GM12875 (cell line): ENCODE measurements around the gene TBX2.

ENCODE experiments used
- H3K4me3 ChIP-seq: one replicate; pipeline ENCODE4 v1.5.1; 2011; ENCODE audit warnings: low read depth, low read length, control low read depth
- TF ChIP-seq, protein P1 (sequence below): IDR thresholded peaks from 2 replicates; pipeline ENCODE4 v1.5.1; 2011; ENCODE audit warnings: low read depth, mild to moderate bottlenecking, control low read depth, inconsistent platforms, low read length, moderate library complexity, borderline replicate concordance; ENCODE audit not compliant: insufficient read depth

TBX2 gene

GRCh38 chr17:61414141-61414935, 14.7 kb downstream of the TBX2 start:
- TF ChIP-seq, protein P1, sequence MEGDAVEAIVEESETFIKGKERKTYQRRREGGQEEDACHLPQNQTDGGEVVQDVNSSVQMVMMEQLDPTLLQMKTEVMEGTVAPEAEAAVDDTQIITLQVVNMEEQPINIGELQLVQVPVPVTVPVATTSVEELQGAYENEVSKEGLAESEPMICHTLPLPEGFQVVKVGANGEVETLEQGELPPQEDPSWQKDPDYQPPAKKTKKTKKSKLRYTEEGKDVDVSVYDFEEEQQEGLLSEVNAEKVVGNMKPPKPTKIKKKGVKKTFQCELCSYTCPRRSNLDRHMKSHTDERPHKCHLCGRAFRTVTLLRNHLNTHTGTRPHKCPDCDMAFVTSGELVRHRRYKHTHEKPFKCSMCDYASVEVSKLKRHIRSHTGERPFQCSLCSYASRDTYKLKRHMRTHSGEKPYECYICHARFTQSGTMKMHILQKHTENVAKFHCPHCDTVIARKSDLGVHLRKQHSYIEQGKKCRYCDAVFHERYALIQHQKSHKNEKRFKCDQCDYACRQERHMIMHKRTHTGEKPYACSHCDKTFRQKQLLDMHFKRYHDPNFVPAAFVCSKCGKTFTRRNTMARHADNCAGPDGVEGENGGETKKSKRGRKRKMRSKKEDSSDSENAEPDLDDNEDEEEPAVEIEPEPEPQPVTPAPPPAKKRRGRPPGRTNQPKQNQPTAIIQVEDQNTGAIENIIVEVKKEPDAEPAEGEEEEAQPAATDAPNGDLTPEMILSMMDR: no peak
- H3K4me3 ChIP-seq: no peak overlapping the region

GRCh38 chr17:61414936-61415251, 15.3 kb downstream of the TBX2 start:
- TF ChIP-seq, protein P1: no peak
- no peak overlapping the region for H3K4me3 ChIP-seq

- H3K4me3 ChIP-seq: no peak overlapping the region
- TF ChIP-seq, protein P1: no peak
Measured at GRCh38 chr17:61415374-61416210, 15.9 kb downstream of the TBX2 start.

GRCh38 chr17:61416211-61416539, 16.5 kb downstream of the TBX2 start:
- no peak overlapping the region for H3K4me3 ChIP-seq
- TF ChIP-seq, protein P1: no peak

DNA sequence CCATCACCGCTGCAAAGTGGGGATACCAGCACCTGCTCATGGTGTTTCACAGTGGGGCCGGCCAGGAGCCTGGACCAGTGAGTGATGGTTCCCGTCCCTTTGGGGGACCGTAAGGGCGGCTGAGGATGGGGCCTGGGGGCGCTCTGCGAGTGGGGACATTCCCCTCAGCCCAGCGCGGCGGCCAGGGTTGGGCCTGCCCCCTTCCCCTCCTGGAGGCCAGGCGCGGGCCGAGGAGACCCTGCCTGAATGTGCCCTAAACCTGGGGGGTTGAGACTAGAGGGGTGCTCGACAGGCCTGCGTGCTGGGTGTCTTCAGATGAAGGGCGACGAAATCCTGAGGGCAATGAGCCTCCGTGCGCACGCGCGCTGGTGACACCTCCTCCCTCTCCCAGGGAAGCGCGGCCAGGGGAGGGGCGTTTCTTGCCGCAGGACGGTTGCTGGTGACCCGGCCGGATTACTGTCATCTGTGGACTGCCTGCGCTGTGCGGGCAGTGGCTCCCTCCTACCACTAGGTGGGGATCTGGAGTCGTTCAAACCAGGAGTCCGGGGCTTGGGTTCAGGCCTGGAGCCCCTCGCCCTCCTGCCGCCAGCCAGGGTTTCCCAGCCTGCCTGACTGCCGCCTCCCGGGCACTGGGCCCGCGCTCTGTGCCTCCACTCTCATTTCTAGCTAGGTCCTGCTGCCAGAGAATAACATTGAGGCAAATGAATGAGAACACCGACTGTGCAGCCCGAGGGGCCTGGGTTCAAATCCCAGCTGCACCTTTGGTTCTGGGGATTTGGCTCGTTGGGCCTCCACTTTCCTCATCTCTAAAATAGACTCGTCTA, 17.1 kb downstream of the TBX2 start:
- TF ChIP-seq, protein P1: peak; percentile 96
- H3K4me3 ChIP-seq: no peak overlapping the region

DNA sequence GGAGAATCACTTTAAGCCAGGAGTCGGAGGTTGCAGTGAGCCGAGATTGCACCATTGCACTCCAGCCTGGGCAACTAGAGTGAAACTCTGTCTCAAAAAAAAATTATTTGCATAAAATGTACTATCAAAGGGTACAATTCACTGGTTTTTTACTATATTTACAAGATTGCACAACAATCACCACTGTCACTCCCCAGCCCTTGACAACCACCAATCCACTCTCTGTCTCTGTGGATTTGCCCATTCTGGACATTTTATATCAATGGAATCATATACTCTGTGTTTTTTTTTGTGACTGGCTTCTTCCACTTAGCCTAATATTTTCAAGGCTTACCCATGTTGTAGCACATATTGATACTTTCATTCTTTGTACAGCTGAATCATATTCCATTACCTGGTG, 18.8 kb downstream of the TBX2 start:
- H3K4me3 ChIP-seq: no peak overlapping the region
- TF ChIP-seq, protein P1: no peak
